ENCODE results near the gene EIF4EBP3.
"Not testable (repeated sequence)": the region's sequence is repeated elsewhere in the genome, so short reads cannot be mapped to it uniquely, and the experiment has no call there.

Gene EIF4EBP3

DNA sequence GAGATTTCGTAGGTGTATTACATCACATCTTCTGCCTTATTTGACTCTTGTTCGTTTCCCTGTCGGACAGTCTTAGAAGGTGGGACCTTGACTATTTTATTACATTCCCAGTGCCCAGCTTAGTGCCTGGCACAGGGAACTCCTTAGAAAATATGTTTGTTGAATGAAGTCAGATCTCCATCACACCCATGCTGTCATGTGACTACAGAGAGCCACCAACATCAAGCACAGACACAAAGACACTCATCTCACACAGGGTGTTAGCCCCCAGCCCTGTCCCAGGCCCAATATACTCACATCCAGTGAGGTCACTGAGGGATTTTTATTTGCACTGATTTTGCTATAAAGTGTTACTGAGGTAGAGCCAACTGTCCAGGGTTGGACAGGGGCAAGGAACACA lies 10.5 kb downstream of the EIF4EBP3 start:
- DNase-seq: no peak

DNA sequence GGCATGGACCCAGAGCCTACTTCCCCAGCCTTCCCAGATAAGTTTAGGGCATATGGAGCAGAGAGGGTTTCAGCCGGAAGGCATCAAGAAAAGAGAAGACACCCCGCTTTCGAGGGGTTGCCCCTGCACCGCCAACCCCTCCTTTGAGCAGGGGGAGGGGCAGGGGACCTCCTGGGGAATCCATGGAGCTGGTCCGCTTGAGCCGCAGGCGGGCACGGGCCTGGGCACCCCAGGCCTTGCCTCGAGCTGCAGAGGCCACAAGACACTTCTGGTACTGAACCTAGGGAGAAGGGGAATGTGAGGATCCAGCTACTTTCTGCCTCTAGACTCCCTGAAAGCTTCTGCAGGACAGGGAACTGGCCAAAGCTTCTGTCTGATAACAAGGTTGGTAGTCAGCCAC lies 11.1 kb downstream of the EIF4EBP3 start:
- DNase-seq: no peak

DNA sequence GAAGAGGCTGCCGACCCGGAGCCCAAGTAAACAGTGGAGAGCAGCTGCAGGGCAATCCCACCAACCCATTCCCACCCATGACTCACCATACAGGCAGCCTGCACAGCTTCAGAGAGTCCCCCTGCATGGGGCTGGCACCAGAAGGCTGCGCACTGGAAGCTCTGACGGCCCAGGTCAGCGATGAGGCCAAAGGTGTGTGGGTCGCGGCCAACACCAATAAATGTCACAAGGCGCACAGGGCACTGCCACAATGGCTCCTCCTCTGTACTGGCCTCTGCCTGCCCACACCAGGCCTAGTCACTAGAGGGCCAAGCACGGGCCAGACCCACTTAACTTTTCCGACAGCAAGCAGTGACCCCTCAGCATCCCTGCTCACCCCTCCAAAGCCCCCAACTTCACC lies 12.8 kb downstream of the EIF4EBP3 start:
- no peak for DNase-seq

DNA sequence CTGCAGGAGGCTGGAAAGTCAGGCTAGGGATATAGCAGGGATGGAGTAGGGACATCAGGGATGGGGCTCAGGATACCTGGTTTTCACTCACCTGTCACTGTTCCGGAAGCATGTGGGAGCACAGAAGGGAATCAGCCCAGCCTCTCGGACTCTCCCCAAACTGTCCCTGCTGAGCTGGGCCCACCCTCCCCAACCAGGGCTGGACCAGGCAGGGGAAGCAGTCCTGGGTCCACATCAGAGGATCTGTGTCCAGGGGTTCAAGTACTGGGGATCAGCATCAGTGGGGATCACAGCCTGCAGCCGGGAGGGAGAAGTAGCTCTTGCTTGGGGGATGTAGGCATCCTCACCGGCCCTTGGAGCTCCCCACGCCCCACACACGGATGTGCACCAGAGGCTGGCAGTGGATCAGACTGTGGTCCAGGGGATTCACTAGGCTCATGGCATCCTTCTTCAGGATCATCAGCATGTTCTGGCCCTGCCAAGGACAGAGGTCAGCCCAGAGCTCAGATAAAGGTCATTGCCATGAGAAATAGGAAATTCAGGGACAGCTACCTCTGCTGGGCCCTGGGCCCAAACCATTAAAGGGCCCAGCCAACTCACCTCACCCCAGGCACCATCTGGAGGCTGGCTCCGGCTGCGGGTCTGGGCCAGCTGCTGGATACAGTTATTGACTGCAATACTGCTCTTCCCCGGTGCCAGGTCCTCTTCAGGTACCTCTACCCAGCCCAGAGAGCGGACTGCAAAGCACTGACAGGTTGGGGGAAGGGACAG lies 14.5 kb downstream of the EIF4EBP3 start:
- DNase-seq: no peak

DNA sequence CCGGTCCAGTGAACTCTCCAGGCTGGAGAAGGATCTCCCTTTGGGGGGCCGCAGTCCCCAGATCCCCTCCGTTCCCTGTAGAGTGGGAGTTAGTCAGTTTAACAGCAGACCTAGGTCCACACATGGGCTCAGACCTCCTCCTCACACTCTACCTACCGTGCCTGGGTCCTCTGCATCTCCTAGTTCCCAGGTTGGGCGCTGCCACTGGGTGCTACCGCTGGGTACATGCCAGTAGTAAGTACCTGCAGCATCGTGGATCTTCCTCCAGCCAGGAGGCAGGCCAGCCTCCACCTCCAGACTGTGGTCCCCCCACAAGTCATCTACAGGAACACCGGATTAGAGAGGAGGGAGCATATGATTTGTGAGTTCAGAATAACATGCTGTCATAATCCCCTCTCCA lies 16.1 kb downstream of the EIF4EBP3 start:
- peak; percentile 15 for DNase-seq

DNA sequence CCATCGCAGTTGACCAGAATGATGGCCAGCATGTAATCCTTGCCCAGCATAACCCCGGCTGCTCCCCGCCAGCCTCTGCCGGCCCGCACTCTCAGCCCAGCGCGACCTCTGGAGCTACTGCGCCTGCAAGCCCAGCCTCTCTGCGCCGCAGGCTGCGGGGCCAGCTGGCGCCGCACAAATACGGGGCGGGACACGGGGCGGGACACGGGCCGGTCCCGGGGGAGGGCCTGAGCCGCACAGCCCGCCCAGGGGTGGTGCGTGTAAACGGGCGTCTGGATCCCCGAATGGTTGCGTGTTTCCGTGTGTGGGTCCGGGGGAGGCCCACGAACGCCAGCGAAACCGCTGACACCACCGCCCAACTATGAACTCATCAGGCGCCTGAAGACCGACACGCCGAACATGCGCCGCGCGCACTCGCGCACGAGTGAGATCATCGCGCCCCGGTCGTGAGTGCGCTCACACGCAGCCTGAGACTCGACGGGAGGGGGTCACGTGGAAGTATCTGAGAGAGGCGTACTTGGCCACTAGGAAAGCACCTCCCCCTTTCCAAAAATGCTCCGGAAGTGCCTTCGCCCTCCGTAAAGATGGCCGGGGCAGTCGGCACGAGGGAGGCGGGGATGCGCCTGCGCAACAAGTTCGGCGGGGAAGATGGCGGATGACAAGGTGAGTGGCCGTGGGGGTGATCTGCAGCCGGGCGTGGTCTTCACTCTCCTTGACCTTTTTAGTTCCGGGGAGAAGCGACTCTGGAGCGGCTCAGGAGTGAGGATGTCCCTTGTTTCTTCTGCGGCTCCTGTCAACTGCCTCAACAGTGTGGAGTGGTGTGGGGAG lies 16.9 kb downstream of the EIF4EBP3 start, which contains the start of the genes APBB3 and SLC35A4:
APBB3 (minus strand) TSS at position 403 of the 828 bp plus-strand sequence; CDS start at position 50, 353 bp downstream.
SLC35A4 (plus strand) TSS at position 633 of the 828 bp plus-strand sequence. CDS start 2,342 bp downstream, outside the sequence.
- DNase-seq: peak; percentile 99

DNA sequence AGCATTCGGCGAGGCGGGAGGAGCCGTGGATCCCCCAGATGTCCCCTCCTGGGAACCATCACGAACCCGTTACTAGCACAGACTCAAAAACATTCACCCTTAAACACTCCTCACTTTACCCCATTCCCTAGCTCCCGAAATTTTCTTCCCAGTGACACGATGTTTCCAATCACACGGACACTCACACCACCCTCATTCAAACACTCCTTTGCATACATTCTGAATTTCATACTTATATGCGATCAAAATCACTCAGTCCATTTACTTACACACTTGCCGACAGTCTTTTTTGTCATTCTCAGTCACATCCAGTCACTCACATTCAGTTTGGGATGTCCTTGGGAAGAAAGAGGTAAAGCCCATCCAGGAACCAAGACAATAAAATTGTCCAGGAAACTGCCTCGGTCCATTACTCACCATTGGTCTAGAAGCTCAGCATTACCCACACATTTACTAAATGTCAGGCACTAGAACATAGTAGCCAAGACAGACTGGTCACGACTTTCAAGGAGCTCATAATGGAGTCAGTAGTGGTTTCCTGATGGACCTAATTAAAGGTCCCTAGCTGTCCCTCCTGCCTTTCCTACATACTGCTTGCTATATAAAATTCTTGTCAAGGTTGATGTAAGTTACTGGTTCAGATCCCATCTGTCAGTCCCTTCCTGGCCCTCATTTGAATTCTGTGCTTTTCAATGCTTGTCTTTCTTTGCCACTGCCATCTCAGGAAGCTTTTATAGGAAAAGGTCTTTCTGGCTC lies 17.7 kb downstream of the EIF4EBP3 start:
- no peak for DNase-seq

DNA sequence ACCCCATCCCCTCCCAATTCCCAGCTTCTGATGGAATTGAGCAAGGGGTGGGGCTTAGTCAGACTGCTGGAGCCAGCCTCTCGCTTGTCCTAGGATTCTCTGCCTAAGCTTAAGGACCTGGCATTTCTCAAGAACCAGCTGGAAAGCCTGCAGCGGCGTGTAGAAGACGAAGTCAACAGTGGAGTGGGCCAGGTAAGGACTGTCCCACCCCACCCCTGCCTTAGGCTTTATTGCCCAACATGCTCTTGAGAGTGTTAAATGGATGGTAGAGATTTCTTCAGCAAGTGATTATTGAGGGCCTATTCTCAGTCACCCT lies 18.3 kb downstream of the EIF4EBP3 start:
- no peak for DNase-seq

DNA sequence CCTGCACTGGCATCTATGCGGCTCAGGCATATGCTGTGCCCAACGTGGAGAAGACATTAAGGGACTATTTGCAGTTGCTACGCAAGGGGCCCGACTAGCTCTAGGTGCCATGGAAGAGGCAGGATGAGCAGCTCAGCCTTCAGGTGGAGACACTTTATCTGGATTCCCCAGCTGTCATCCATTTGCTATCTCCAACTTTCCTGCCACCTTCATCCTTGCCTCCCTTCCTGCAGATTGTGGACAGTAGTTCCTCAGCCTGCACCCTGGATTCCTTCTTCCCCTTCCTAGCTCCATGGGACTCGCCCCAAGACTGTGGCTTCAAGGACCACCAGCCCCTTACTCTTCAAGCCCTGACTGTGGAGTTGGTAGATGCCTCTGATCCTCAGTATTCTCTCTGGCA lies 19.2 kb downstream of the EIF4EBP3 start:
- no peak for DNase-seq

DNA sequence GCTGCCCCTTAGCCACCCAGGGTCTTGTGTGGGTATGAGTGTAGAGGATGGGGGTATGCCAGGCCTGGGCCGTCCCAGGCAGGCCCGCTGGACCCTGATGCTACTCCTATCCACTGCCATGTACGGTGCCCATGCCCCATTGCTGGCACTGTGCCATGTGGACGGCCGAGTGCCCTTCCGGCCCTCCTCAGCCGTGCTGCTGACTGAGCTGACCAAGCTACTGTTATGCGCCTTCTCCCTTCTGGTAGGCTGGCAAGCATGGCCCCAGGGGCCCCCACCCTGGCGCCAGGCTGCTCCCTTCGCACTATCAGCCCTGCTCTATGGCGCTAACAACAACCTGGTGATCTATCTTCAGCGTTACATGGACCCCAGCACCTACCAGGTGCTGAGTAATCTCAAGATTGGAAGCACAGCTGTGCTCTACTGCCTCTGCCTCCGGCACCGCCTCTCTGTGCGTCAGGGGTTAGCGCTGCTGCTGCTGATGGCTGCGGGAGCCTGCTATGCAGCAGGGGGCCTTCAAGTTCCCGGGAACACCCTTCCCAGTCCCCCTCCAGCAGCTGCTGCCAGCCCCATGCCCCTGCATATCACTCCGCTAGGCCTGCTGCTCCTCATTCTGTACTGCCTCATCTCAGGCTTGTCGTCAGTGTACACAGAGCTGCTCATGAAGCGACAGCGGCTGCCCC lies 19.8 kb downstream of the EIF4EBP3 start:
- no peak for DNase-seq

DNA sequence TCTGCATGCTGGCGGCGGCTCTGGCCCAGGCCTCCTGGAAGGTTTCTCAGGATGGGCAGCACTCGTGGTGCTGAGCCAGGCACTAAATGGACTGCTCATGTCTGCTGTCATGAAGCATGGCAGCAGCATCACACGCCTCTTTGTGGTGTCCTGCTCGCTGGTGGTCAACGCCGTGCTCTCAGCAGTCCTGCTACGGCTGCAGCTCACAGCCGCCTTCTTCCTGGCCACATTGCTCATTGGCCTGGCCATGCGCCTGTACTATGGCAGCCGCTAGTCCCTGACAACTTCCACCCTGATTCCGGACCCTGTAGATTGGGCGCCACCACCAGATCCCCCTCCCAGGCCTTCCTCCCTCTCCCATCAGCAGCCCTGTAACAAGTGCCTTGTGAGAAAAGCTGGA lies 20.4 kb downstream of the EIF4EBP3 start:
- DNase-seq: no peak

DNA sequence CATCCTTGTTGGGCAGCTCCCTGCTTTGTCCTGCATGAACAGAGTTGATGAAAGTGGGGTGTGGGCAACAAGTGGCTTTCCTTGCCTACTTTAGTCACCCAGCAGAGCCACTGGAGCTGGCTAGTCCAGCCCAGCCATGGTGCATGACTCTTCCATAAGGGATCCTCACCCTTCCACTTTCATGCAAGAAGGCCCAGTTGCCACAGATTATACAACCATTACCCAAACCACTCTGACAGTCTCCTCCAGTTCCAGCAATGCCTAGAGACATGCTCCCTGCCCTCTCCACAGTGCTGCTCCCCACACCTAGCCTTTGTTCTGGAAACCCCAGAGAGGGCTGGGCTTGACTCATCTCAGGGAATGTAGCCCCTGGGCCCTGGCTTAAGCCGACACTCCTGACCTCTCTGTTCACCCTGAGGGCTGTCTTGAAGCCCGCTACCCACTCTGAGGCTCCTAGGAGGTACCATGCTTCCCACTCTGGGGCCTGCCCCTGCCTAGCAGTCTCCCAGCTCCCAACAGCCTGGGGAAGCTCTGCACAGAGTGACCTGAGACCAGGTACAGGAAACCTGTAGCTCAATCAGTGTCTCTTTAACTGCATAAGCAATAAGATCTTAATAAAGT lies 21.1 kb downstream of the EIF4EBP3 start:
- DNase-seq: no peak

DNA sequence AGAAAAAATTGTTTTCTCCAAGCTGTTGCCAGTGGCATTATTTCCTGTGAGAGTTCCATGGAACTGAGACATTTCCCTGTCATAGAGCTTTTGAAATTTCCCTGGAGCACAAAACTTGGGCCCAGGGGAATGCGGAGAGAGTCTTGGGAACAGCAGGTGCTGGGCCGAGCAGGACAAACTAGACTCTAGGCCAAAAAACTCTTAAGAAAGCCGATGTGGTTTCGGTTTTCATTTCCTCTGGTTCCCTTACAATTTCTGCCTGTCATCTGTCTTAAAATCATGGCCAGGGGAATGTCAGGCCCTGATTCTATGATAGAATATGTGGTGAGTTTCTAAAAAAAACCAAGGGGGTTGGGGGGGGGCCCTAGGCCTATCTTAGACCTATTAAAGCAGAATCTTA lies 21.7 kb downstream of the EIF4EBP3 start:
- peak; percentile 39 for DNase-seq

DNA sequence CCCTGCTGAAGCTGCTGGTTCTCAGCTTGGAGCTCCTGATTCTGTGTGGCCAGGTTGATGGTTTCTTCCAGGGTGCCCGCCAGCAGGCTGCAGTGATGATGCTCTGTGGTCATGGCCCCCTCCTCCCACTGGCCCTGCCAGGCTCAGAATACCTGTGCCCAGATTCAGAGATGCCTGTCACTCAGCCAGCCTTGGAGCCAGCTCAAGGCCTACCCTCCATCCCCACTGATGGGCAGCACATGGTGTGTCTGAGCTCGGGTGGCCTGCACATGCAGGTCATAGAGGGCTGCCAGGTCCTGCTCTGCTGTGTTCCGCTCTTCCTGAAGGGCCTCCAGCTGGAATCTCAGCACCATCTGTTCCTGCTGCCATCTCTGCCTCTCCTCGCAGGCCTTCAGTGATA lies 22.6 kb downstream of the EIF4EBP3 start:
- DNase-seq: no peak

DNA sequence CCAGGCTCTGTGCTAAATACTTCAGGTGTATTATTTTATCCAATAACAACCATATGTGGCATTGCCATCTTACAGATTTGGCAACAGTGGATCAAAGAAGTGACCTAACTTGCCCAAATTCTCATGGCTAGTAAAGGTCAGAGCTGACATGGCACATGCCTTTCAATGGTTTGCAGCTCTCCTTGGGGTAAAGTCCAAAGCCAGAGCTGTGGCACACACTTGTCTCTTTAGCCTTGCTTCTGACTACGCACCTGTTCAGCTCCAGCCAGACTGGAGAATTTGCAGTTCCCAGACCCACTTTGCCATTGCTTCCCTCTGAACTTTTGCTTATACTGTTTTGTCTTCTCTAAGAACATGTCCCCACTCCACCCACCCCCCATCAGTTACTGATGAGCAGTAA lies 23.0 kb downstream of the EIF4EBP3 start:
- DNase-seq: no peak

DNA sequence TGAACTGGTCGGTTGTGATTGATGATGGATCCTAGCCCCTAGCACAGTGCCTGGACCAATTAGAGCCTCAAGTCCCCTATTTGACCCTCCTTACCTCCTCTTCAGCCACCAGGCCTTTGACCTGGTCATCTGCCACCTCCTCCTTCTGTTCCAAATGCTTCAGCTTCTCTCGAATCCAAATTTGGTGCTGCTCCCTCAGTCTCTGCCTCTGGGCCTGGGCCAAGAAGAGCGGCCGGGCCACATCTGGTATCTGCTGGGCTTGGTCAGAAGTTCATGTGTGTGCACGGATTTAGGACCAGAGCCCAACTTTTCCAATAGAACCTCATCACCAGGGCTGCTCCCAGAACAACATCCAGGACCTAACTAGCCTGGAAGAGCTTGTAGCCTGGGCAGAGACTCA lies 23.6 kb downstream of the EIF4EBP3 start:
- DNase-seq: no peak

DNA sequence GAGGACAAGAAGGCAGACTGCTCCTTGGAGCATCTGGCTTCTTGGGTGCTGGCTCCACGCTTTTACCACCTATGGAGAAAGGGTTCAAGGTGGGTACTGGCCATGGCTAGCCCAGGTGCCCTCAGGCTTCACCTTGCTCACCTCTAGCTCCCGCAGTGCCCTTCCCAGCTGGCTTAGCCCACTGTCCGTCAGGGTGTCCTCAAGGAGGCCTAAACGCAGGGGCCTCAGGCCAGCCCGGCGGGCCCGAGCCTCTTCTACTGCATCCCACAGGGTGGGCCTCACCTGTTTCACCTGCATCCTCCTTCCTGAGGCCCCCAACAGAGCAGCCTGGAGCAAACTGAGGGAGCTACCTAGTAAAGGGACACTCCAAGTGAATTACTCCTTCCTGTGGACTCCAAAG lies 26.2 kb downstream of the EIF4EBP3 start:
- no peak for DNase-seq

DNA sequence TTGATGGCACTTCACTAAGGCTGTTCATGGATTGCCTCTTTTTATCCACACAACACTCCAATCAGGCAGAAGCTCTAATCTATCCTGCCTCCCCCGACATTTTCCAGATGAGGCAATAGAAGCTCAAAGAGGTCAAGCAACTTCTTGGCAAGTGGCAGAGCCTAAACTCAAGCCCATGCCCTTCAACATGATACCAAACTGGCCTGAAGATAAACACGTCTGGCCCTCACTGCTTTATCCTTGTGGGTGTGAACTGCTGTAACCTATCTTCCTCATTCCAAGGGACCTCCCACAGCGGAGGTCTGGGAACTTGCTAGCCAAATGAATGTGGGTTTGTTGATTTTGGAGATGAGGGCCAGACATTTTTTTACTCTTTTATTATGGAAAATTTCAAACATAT lies 26.7 kb downstream of the EIF4EBP3 start:
- no peak for DNase-seq

DNA sequence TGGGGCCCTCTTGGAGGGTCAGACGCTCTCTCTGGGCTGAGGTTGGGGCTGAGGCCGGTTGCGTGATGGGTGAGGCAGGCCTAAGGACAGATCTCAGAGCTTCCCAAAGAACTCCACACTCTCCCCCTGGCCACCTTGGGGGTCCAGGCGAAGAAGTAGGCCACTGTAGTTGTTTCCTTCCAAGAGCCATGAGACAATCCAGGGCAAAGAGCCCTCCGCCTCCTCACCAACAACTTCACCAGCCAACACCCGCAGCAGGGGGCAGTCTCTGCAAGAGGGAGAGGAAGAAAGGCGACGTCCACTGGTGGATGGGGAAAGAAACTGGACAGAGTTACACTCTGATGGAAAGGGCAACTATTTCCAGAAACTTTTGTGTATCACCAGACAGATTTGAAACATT lies 27.8 kb downstream of the EIF4EBP3 start:
- DNase-seq: no peak

DNA sequence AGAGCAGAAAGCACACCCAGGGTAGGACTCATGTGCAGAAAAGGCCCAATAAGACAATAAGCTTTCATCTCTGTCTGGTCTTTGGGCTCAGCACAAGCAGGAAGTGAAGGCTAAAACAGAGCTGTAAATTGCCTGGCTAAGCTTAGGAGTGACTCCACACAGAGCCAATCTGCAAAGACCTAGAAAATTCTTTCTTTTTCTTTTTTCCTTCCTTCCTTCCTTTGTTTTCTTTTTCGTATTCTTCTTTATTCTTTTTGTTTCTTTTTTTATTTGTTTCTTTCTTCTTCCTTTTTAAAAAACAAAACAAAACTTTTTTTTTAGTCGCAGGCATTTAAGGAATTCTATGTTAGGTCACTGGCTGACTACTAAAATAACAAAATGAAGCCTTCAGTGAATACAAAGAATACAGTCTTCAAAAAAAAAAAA lies 29.3 kb downstream of the EIF4EBP3 start:
- no peak for DNase-seq

DNA sequence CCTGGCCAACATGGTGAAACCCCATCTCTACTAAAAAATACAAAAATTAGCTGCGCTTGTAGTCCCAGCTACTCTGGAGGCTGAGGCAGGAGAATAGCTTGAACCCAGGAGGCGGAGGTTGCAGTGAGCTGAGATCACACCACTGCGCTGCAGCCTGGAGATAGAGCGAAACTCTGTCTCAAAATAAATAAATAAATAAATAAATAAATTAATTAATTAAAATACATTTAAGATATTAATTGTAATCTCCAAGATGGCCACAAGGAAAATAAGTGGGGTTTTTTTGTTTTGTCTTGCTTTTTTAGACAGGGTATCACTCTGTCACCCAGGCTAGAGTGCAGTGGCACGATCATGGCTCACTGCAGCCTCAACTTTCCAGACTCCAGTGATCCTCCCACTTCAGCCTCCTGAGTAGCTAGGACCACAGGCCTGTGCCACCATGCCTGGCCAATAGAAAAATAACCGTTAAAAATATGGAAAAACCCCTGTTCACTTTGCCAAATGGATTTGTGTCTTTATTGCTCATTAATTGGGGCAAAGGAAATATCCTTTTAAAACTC lies 31.8 kb downstream of the EIF4EBP3 start:
- not testable (repeated sequence) for DNase-seq

DNA sequence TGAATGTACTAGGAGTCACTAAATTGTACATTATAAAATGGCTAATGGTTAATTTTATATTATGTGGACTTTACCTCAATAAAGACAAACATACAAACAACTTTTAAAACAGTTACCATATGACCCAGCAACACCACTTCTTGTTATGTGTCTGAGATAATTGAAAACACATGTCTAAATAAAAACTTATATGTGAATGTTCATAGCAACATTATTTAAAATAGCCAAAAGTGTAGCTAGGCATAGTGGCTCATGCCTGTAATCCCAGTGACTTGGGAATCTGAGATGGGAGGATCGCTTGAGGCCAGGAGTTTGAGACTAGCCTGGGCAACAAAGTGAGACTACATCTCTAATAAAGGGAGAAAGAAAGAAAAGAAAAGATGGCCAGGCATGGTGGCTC lies 40.0 kb downstream of the EIF4EBP3 start:
- no peak for DNase-seq
